GM18861 (cell line): ENCODE data around the gene HNRNPAB.
"Not testable (repeated sequence)": the region's sequence is repeated elsewhere in the genome, so short reads cannot be mapped to it uniquely, and the experiment has no call there.

Experiments
- ATAC-seq: cut with Tn5 transposase; IDR thresholded peaks from one replicate; pipeline ENCODE4 v1.9.1; 2021; ENCODE audit not compliant: unreplicated experiment

HNRNPAB gene

DNA sequence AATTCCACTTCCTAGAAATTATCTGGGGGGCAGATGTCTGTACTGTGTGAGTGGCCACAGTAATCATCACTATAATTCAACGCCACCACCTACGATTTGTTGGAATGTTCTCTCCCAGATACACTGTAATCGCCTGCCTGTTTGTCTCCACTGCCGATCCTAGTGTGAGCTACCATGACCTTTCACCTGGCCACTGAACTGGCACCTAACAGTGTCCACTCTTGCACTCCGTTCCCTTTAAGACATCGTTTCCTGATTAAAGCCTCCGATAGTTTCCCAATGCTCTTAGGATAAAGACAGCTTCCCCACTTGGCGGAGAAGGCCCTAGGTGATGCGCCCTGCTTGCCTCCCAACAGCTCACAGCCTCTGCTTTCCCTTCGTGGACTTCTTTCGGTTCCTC is 24.3 kb downstream of the HNRNPAB start:
- no peak for ATAC-seq

DNA sequence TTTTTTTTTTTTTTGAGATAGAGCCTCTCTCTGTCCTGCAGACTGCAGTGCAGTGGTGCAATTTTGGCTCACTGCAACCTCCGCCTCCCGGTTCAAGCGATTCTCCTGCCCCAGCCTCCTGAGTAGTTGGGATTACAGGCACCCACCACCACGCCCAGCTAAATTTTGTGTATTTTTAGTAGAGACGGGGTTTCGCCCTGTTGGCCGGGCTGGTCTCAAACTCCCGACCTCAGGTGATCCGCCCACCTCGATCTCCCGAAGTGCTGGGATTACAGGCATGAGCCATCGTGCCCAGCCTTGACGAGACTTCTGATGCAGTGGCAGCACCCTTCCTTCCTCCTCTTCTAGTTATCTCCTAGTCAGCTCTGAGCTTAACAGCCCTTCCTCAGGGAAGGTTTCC is 24.8 kb downstream of the HNRNPAB start:
- ATAC-seq = not testable (repeated sequence)

DNA sequence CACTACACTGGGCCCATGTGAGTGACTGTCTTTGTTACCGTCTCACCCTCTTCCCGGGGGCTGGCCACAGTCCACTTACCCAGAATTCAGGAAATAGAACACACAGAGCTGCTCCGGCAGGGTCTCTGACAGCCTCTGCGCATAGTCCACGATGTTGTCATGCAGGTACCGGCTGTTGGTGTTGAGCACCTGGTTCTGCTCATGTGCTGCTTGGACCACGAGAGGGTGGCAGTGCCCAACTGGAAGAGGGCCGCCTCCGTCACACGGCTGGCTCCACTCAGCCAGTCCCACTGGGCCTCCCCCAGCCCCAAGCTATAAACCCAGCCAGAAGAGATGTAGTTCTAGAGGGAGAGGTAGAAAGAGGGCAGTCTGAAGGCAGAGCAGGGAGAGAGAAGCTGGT is 25.5 kb downstream of the HNRNPAB start:
- no peak for ATAC-seq

DNA sequence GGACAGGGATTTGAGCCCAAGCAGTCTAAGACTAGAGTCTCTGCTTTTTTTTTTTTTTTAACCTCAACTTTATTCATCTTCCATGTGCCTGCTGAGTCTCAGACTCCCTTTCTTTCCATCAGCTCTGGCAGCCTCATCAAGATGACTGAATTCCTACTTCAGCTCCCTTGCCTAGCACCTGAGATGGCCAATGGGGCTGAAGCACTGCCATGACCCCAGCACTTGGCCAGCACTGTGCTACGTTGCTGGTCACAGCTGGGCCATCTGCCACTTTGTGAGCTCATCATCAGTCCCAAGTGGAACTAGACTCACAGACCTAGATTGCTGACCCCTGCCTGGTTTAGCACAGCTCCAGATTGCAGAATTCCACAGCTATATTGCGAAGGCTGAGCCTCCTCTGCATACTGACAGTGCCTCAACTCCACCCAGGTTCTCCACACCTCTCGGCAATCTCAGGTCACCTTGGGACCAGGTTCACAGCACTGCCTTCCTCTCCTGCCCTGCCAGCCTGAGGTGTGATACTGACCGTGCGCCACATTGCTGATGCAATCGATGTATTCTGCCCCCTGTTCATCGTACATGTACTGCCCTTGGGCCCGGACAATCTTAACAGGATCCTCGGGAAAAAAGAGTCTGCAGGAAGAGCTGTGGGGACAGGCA is 26.7 kb downstream of the HNRNPAB start:
- no peak for ATAC-seq

DNA sequence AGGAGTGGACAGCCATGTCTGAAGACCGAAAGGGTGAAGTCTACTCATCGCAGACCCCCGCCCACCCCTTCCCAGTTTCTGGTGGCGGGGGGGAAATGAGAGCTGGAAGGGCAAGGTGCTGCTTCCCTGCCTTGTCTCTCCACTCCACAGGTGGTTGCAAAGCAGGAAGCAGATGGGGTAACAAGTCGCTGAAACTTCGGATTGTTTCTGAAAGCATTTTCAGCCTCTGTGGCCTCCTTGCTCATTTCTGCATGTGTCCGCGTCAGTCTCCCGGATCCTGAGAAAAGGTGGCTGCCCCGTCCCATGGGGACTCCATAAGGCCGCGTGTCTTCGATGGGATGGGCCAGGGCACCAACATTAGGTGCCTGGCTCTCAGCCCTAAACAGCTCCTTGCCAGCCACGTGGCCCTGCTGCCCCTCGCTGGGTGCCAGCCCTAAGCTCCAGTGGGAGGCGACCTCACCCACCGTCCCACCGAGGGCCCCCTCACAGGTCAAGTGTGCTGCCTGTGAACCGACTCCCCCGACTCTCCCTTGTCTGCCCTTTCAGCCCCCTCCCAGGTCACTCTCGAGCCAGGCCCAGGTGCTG is 27.3 kb downstream of the HNRNPAB start:
- ATAC-seq = no peak

DNA sequence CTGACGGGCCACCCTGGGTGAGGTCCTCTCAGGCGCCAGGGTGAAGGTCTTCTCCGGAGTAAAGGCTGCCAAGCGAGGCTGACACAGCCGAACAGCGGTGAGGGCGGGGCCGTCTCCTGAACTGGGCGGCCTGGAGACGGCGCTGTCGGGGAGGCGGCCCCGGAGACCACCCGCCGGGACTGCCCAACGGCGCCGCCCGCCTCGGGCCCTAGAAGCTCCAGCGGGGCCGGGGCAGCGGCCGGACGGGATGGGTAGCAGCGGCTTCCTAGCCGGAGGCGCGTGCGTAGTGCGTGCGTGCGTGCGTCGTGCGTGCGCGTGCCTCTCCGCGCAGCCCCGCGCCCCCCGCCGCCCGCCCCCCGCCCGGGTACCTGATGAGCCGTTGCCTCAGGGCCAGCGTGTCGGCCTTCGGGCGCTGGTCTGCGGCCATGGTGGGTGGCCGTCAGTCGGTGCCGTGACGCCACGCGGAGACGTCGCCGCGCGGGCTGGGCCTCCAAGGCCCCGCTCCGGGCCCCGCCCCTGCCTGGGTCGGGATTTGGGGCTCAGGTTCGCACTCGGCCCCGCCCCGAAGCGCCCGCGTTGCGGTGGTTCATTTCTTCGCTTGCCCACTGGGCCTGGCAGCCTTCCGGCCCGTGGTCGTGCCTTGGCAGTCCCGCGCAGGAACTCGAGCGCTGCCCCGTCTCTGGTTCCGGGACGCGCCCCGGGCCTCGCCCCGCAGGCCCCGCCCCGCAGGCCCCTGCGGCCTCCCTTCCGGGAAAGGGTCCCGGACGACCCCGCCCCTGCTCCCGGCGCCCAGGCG is 28.0 kb downstream of the HNRNPAB start, which contains the start of gene PHYKPL:
Gene PHYKPL (minus strand): TSS at position 679 of the 796 bp plus-strand sequence. CDS start 252 bp downstream, at position 427.
- peak; percentile 53 for ATAC-seq

DNA sequence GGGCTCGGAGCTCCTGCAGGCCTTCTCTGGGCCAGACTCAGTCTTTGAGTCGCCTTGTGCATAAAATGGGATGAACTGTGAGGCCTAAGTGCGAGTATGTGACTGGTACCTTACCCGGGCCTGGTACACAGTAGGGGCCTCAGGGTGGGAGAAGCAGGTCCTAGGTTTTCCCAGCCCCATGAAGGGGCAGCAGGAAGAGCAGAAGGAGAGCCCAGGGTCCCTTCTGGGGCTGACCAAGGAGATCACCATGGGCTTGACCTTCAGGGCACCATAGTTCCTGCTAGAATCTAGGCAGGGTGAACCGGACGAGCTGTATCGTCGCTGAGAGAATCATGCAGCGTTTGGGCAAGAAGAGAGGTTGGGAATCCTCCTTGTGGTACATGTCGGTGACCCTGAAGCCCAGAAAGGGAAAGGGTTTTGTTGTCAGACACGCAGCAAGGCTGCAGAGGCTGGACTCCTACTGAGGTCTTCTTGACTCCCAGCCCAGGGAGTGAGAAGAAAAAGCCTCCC is 28.6 kb downstream of the HNRNPAB start:
- no peak for ATAC-seq

DNA sequence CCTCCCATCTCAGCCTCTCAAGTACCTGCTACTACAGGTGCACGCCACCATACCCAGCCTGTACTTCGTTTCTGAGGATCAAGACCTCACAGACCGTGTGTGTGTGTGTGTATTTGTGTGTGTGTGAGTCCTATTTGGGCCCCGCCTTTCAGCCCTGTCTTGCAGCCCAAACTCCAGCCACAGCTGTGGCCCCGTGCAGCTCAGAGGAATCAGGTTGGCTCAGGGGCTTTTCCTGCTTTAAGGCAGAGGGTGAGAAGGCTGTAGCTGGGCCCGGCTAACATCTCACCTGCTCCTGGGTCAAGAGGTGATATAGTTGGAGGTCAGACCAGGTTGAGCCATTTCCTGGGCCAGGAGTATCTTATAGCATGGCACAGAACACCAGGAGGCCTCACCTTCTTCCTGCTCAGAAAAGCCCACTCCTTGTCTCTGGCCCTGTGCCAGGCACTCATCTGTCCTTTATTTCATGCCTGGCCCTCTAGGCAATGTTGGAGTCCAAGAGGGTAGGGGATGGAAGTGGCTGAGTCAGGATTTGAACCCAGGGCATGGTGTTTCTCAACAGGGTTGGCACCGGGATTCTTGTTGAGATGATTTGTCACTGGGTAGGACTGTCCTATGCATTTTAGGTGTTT is 29.9 kb downstream of the HNRNPAB start:
- ATAC-seq = no peak

DNA sequence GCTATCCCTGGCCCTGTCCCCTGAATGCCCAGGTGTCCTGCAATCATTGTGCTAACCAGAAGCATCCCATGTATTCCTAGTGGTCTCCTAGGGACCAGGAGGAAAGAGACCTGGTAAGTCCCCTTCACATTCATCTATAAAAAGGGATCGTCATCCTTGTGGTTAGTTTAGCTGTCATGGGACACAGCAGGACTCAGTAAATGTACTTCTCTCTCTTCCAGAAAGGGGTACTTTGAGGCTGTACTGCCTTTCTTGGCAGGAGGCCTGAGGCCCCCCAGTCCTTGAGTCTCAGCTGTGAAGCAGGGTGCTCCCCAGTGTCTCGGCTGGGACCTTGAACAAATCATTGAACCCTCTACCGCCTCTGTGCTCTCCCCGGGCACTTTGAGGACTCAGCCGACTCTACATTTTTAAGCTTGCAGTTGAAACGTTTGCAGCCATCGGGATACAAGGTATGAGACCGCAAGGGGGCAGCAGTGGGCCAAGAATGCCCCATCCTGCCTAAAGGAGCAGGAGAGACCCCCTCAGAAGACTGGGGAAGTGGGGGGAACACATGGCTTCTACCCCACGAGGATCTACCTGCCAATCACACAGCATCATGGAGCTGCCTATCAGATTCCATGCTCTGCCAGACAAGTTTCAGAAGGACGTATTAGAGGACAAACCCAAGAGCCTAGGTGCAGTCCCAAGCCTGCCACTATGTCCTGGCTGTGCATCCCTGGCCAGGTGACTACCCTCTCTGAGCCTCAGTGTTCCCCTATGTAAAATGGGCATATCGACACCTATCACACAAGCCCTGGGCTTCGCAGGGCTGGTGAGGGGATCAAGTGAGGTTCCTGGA is 30.6 kb downstream of the HNRNPAB start:
- no peak for ATAC-seq

DNA sequence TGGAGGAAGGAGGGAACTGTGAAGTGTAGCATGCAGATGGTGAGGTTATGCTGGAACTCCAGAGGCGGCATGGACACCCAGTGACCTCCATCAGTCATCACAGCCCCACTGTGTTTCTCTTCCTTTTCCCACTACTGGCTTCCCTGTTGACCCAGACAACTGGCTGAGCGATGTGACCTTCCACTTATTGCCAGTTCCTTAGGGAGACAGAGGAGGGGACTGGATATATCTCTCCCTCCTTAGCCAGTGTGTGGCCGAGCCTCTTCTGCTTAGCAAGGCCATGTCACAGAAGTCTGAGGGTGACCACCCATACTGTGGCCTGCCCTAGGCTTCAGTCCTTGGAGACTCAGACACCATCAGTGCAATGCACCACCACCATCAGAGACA is 31.2 kb downstream of the HNRNPAB start:
- ATAC-seq = no peak

DNA sequence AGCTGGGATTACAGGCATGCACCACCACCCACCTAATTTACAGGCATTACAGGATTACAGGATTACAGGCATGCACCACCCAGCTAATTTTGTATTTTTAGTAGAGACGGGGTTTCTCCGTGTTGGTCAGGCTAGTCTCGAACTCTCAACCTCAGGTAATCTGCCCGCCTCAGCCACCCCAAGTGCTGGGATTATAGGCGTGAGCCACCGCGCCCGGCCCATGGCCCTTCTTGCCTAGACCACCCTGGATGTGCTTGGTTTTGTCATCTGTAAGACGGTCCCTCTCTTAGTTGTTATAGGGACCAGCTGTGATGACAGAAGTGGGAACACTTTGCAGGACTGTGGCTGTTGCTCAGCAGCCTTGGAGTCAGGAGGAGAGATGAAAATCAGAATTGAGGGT is 31.8 kb downstream of the HNRNPAB start:
- no peak for ATAC-seq

DNA sequence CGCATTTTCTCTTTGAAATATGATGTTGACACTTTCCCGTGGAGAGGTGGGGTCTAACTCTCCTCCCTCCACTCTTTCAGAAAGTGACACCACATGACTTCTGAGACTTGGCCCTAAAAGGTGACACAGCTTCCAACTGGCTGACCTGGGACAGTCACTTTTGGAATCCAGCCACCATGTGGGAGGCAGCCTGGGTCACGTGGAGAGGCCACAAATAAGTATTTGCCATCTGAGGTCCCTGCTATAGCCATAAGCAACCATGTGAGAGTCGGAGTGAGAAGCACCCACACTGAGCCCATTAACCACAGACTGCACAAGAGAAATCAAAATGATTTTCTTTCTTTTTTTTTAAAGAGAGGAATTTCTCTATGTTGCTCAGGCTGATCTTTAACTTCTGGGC is 32.3 kb downstream of the HNRNPAB start:
- ATAC-seq = no peak

DNA sequence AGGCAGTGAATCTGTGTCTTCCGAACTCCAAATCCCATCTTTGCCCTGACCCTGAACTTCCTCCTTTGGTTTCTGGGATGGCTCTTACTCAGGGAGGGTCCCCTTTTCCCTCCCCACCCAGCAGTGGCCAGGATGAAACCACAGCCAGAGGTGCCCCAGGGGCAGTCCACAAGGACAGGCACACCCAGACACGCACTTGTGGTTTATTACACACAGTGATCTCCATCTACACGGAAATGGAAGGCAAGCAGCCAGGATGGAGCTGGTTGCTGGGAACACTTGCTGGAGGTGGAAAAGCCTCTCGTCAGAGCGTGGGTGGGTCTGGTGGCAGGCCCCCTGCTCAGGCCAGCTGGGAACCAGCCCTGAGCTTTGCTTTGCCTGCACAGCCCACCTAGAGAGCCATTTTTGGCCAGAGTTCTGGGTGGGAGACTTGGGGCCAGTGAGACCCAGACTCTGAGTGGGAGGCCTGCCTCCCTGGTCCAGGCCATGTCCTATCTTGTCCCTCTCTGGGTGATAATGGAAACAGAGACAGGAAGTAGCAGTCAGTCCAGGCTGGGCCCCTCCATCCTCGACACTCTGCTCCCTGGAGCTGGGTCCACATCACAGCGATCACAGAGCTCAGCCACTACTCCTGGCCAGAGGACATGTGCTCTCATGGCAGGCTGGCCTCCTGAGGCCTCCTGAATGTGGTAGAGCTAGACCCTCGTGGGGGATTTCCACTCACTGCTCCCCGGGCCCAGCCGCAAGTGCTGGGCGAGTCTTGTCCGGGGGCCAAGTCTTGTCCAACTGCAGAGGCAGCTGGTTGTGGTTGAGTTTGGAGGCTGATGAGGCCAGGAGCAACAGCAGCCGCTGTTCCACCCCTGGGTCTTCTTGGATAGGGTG is 33.3 kb downstream of the HNRNPAB start:
- ATAC-seq = no peak

DNA sequence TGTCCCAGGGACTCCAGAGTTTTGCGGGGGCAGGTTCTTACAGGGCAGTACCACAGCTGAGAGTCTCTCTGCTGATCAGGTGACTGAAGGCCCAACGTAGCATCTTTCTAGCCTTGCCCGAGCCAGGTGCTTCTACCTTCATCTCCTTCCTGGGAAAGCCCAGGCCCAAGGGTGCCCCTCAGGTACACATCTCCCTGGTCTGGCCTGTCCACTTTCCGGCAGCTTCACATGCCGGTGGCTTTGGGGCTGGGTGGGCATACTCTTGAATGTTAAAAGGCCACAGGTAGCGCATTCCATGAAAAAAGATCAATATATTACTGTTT is 33.9 kb downstream of the HNRNPAB start:
- ATAC-seq = no peak

DNA sequence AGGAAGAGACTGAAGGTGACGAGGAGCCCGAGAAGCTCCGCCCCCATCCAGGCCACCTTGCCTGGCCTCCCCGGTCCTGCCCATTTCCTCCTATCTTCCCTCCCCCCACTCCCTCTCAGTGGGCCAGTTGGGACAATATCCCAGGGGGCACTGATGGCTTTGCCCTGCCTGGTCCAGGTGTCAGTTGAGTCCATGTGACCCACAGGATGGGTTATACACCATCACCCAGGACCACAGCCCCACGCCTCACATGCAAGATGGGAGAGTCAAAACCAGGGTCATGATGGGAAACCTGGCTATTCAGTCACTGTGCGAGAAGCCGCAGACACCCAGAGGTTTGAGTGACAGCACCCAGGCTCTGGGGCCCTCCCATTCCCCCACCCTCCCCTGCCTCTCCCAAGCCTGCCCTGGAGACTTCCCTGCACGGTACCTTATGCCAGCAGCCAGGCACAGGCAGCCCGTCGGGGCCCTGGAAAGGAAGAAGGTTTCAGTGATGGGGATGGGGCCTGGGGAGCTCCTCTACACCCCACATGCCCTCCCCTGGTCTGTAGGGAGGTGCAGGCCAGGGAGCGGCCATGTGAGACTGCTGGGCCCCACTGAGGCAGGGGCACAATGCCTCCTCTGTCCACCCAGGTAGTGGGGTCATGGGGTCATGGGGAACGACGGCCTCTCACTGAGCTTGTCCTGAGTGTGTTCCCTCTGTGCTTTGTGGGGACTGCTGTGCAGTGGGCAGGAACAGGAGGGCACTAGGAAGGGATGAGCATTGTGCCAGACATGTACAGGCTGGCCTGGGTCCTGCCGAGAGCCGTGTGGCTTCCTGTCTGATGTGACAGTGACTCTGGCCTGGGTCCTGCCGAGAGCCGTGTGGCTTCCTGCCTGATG is 34.6 kb downstream of the HNRNPAB start:
- ATAC-seq = no peak

DNA sequence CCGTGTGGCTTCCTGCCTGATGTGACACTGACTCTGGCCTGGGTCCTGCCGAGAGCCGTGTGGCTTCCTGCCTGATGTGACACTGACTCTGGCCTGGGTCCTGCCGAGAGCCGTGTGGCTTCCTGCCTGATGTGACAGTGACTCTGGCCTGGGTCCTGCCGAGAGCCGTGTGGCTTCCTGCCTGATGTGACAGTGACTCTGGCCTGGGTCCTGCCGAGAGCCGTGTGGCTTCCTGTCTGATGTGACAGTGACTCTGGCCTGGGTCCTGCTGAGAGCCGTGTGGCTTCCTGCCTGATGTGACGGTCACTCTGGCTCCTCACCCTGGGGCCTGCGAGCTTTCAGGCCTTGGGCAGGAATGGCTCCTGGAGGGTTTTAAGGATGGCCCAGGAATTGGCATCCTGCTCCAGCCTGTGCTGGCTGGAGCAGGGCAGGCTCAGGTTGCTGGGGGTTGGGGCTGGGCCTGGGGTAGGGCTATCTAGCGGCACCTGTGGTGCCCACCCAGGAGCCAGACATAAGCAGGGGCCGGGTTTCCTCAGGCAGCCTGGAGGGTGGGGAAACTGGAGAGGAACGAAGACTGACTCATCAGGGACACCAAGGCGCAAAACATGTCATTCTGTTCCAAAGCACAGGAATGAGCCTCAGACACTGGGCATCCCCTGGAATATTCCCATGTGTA is 35.4 kb downstream of the HNRNPAB start:
- ATAC-seq = not testable (repeated sequence)

DNA sequence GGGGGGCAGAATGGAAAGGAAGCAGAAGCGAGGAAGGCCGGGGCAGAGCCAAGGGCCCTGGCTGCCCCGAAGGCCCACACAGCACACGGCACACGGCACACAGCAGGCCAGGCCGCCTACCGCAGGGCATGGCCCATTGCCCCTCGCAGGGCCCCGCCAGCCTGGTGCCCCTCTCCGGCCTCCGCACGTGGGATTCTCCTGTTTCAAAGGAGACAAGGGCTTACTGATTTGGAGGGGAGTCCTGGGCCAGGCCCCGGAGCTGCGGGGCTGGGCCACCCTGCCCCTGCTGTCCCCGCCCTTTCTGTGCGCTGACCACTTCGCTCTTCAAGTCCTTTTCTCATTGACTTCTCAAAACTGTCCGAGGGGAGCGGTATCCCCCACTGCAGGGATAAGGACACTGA is 36.0 kb downstream of the HNRNPAB start:
- no peak for ATAC-seq

DNA sequence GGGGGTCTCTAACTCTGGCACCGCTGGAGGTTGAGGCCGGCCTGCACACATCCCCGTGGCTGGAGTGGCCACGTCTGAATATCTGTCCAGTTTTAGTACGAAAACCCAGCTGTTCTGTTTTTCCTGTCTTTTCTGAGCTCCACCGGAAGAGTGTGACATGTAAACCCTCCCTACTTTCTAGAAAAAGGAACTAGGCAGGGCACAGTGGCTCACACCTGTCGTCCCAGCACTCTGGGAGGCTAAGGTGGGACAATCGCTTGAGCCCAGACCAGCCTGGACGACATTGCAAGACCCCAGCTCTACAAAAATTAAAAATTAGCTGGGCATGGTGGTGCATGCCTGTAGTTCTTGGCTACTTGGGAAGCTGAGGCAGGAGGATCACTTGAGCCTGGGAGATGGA is 36.4 kb downstream of the HNRNPAB start:
- ATAC-seq = no peak
